ENCODE measurements around the gene TSR3. TPM values are rescaled to one million over a fixed set of nuclear protein-coding genes. Genes with fewer than 3 reads are reported as not detected.

Gene TSR3
- polyA plus RNA-seq, 3 donors = 23.2 to 73.1 (median 48.2) TPM

DNA sequence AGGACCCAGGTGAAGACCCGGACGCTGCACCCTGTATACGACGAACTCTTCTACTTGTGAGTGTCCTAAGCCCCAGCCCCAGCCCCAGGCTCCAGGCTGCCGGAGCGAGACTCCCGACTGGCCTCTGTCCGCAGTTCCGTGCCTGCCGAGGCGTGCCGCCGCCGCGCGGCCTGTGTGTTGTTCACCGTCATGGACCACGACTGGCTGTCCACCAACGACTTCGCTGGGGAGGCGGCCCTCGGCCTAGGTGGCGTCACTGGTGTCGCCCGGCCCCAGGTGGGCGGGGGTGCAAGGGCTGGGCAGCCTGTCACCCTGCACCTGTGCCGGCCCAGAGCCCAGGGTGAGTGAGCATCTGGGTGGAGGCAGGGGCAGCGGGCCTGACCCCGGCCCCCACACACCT lies 3.7 kb downstream of the TSR3 start:
- no peak overlapping the region for H3K9ac ChIP-seq (ENCODE audit: insufficient read depth, low read length, poor library complexity, severe bottlenecking)
- 92% methylated on average over 29 of the region's 29 CpGs for WGBS (ENCODE audit: insufficient coverage)
- no peak overlapping the region for H3K4me2 ChIP-seq (replicated peaks; ENCODE audit: extremely low read depth, low read length, poor library complexity, severe bottlenecking)
- H3K4me3 ChIP-seq (replicated peaks in 1 of 3; ENCODE audit: low read depth in 2 of 3, low read length in 3 of 3) = no peak overlapping the region
- peaks cover 18% of the 10 kb centered on the region in 2 donors for H3K36me3 ChIP-seq (replicated peaks in 1 of 2; ENCODE audit: control insufficient read depth in 1 of 2, insufficient read depth in 2 of 2, low read length in 2 of 2)
- peaks cover 25% of the 10 kb centered on the region for H3K79me2 ChIP-seq (ENCODE audit: insufficient read depth, low read length)
- Mint-ChIP-seq H3K4me3 (no peak overlapping the region), H3K9me3 (peaks cover 0 to 3% (median 0%) of the 10 kb centered on the region in 7 donors), H3K36me3 (peaks cover 11 to 28% of the 10 kb centered on the region in 2 donors), H3K27ac (no peak overlapping the region), H3K27me3 (ENCODE audit: low read depth in 3 of 3) (peaks cover 0 to 2% (median 2%) of the 10 kb centered on the region in 3 donors), H3K4me1 (peaks cover 25% of the 10 kb centered on the region)
- TF ChIP-seq, protein P1, sequence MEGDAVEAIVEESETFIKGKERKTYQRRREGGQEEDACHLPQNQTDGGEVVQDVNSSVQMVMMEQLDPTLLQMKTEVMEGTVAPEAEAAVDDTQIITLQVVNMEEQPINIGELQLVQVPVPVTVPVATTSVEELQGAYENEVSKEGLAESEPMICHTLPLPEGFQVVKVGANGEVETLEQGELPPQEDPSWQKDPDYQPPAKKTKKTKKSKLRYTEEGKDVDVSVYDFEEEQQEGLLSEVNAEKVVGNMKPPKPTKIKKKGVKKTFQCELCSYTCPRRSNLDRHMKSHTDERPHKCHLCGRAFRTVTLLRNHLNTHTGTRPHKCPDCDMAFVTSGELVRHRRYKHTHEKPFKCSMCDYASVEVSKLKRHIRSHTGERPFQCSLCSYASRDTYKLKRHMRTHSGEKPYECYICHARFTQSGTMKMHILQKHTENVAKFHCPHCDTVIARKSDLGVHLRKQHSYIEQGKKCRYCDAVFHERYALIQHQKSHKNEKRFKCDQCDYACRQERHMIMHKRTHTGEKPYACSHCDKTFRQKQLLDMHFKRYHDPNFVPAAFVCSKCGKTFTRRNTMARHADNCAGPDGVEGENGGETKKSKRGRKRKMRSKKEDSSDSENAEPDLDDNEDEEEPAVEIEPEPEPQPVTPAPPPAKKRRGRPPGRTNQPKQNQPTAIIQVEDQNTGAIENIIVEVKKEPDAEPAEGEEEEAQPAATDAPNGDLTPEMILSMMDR (IDR thresholded peaks at IDR 0.05) = no peak
- no peaks in the 10 kb centered on the region for H3K9me3 ChIP-seq (replicated peaks in 1 of 2; ENCODE audit: control insufficient read depth in 1 of 2, insufficient read depth in 1 of 2, low read length in 2 of 2)
- intact Hi-C loops (cut with micrococcal nuclease) = loop anchor here in 1 of 2 donors (5.0 kb wide), 1 partner anchor 36 kb away; no protein-coding TSS in a partner anchor
- peaks cover 22 to 27% of the 10 kb centered on the region in 2 donors for H3K4me1 ChIP-seq (ENCODE audit: control insufficient read depth in 1 of 2, insufficient read depth in 2 of 2, low read length in 2 of 2)
- no peak overlapping the region for H2AFZ ChIP-seq (ENCODE audit: insufficient read depth, low read depth, low read length, poor library complexity, severe bottlenecking)
- no peaks in the 10 kb centered on the region for H3K27me3 ChIP-seq (ENCODE audit: control insufficient read depth in 2 of 2, insufficient read depth in 2 of 2, low read length in 2 of 2)
- no peak overlapping the region for H3K27ac ChIP-seq (ENCODE audit: low read depth in 1 of 2, low read length in 2 of 2)
- DNase-seq = no peak
- peaks cover 22% of the 10 kb centered on the region for H4K20me1 ChIP-seq (ENCODE audit: insufficient read depth, low read length)

DNA sequence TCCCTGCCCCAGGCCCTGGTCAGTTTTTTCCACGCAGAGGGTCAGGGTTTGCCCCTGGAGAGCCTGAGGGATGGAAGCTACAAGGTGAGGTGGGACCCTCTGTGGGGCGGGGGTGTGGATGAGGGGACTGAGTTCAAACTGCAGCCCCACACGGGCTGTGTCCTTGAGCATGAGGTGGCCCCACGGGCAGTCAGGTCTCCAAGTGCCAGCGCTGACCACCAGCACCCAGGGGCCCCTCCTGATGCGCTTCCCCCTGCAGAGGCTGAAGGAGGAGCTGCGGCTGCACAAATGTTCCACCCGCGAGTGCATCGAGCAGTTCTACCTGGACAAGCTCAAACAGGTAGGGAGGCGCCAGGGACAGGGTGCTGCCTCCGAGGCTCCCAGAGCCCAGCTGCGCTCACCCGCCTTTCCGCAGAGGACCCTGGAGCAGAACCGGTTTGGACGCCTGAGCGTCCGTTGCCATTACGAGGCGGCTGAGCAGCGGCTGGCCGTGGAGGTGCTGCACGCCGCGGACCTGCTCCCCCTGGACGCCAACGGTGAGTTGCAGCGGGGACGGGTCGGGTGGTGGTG lies 4.3 kb downstream of the TSR3 start:
- no peak overlapping the region for H3K4me3 Mint-ChIP-seq
- WGBS (ENCODE audit: insufficient coverage) = 96% methylated on average over 21 of the region's 31 CpGs
- peaks cover 11 to 28% of the 10 kb centered on the region in 2 donors for H3K36me3 Mint-ChIP-seq
- no peaks in the 10 kb centered on the region for H3K9me3 ChIP-seq (replicated peaks in 1 of 2; ENCODE audit: control insufficient read depth in 1 of 2, insufficient read depth in 1 of 2, low read length in 2 of 2)
- no peak for DNase-seq
- peaks cover 16% of the 10 kb centered on the region for H4K20me1 ChIP-seq (ENCODE audit: insufficient read depth, low read length)
- H3K4me3 ChIP-seq (replicated peaks in 1 of 3; ENCODE audit: low read depth in 2 of 3, low read length in 3 of 3) = no peak overlapping the region
- H3K27ac ChIP-seq (ENCODE audit: low read depth in 1 of 2, low read length in 2 of 2) = no peak overlapping the region
- peaks cover 19% of the 10 kb centered on the region for H3K79me2 ChIP-seq (ENCODE audit: insufficient read depth, low read length)
- intact Hi-C loops (cut with micrococcal nuclease) = loop anchor here in 1 of 2 donors (5.0 kb wide), 1 partner anchor 35 kb away; no protein-coding TSS in a partner anchor
- peaks cover 18% of the 10 kb centered on the region in 2 donors for H3K36me3 ChIP-seq (replicated peaks in 1 of 2; ENCODE audit: control insufficient read depth in 1 of 2, insufficient read depth in 2 of 2, low read length in 2 of 2)
- no peak overlapping the region for H3K27ac Mint-ChIP-seq
- no peak overlapping the region for H2AFZ ChIP-seq (ENCODE audit: insufficient read depth, low read depth, low read length, poor library complexity, severe bottlenecking)
- peaks cover 0 to 2% (median 2%) of the 10 kb centered on the region in 3 donors for H3K27me3 Mint-ChIP-seq (ENCODE audit: low read depth in 3 of 3)
- peaks cover 0 to 3% (median 0%) of the 10 kb centered on the region in 7 donors for H3K9me3 Mint-ChIP-seq
- H3K4me1 Mint-ChIP-seq = peaks cover 23% of the 10 kb centered on the region
- no peak overlapping the region for H3K4me2 ChIP-seq (replicated peaks; ENCODE audit: extremely low read depth, low read length, poor library complexity, severe bottlenecking)
- no peak overlapping the region for H3K9ac ChIP-seq (ENCODE audit: insufficient read depth, low read length, poor library complexity, severe bottlenecking)
- TF ChIP-seq, protein P1 (IDR thresholded peaks at IDR 0.05) = no peak
- peaks cover 20 to 27% of the 10 kb centered on the region in 2 donors for H3K4me1 ChIP-seq (ENCODE audit: control insufficient read depth in 1 of 2, insufficient read depth in 2 of 2, low read length in 2 of 2)
- no peaks in the 10 kb centered on the region for H3K27me3 ChIP-seq (ENCODE audit: control insufficient read depth in 2 of 2, insufficient read depth in 2 of 2, low read length in 2 of 2)

Measured in CD14-positive monocyte (primary cell).